Measurements from ENCODE around the gene NPAS4. TPM values are rescaled to one million over a fixed set of nuclear protein-coding genes. Genes with fewer than 3 reads are reported as not detected.

The NPAS4 gene
- total and polyA plus RNA-seq, 8 donors: 0.08 to 0.63 (median 0.14) TPM; not detected in 5

GRCh38 chr11:66407651-66408050 lies 13.2 kb upstream of the NPAS4 start:
- FAIRE-seq (no peak), ATAC-seq (no peak), DNase-seq (no peak)
- Histone ChIP-seq H3K27ac (no peak overlapping the region), H3K4me1 (peaks cover 0 to 4% (median 0%) of the 10 kb centered on the region in 3 donors), H3K4me3 (no peak overlapping the region), H3K36me3 (no peaks in the 10 kb centered on the region), H3K27me3 (peaks cover 0 to 5% (median 0%) of the 10 kb centered on the region in 4 donors), H3K9me3 (no peaks in the 10 kb centered on the region)
- 47 to 56% methylated on average over 5 of the region's 5 CpGs for WGBS, 2 donors
- no peak for TF ChIP-seq CTCF (IDR thresholded peaks at IDR 0.05)
- intact Hi-C loops (cut with DNase I): no loop called here

- Histone ChIP-seq H3K9me3 (no peaks in the 10 kb centered on the region), H3K27me3 (peaks cover 0 to 5% (median 0%) of the 10 kb centered on the region in 4 donors), H3K36me3 (no peaks in the 10 kb centered on the region), H3K4me3 (peak overlapping the region in 1 of 4 donors; percentile 28), H3K4me1 (peaks cover 0 to 4% (median 0%) of the 10 kb centered on the region in 3 donors), H3K27ac (no peak overlapping the region)
- ATAC-seq (peak; percentile 88 to 100 (median 96)), FAIRE-seq (no peak), DNase-seq (peak; percentile 72 to 98 (median 88))
- intact Hi-C loops (cut with DNase I): no loop called here
- 0 to 2% methylated on average over 47 to 63 of the region's 63 CpGs for WGBS, 2 donors
- TF ChIP-seq CTCF (IDR thresholded peaks at IDR 0.05): peak; percentile 100
These were observed 12.2 kb upstream of the NPAS4 start for GRCh38 chr11:66408488-66409214.

- Histone ChIP-seq H3K4me1 (peaks cover 0 to 4% (median 0%) of the 10 kb centered on the region in 3 donors), H3K9me3 (no peaks in the 10 kb centered on the region), H3K4me3 (peak overlapping the region in 1 of 4 donors; percentile 28), H3K27ac (no peak overlapping the region), H3K27me3 (peaks cover 0 to 5% (median 0%) of the 10 kb centered on the region in 4 donors), H3K36me3 (no peaks in the 10 kb centered on the region)
- no peak for FAIRE-seq
- DNase-seq: no peak
- ATAC-seq: peak in 1 of 4 donors; percentile 19
- 15 to 19% methylated on average over 14 to 15 of the region's 15 CpGs for WGBS, 2 donors
- no peak for TF ChIP-seq CTCF (IDR thresholded peaks at IDR 0.05)
- intact Hi-C loops (cut with DNase I): no loop called here
These were observed 11.6 kb upstream of the NPAS4 start for GRCh38 chr11:66409226-66409625.

GRCh38 chr11:66410191-66410590 lies 10.6 kb upstream of the NPAS4 start:
- Histone ChIP-seq H3K36me3 (no peaks in the 10 kb centered on the region), H3K4me3 (no peak overlapping the region), H3K27ac (no peak overlapping the region), H3K9me3 (no peaks in the 10 kb centered on the region), H3K27me3 (peaks cover 0 to 5% (median 0%) of the 10 kb centered on the region in 4 donors), H3K4me1 (peaks cover 0 to 4% (median 0%) of the 10 kb centered on the region in 3 donors)
- no peak for TF ChIP-seq CTCF (IDR thresholded peaks at IDR 0.05)
- intact Hi-C loops (cut with DNase I): loop anchor here in 2 of 3 donors (10.0 kb wide), 1 partner anchor 275 kb away; no protein-coding TSS in a partner anchor
- ATAC-seq (no peak), FAIRE-seq (no peak), DNase-seq (no peak)
- WGBS, 2 donors: 44 to 53% methylated on average over 12 of the region's 12 CpGs

GRCh38 chr11:66411323-66411722 lies 9.5 kb upstream of the NPAS4 start:
- no peak overlapping the region for H3K27ac ChIP-seq
- no peak overlapping the region for H3K4me3 ChIP-seq
- intact Hi-C loops (cut with DNase I): loop anchor here in 2 of 3 donors (10.0 kb wide), 1 partner anchor 273 kb away; no protein-coding TSS in a partner anchor
- no peaks in the 10 kb centered on the region for H3K9me3 ChIP-seq
- TF ChIP-seq CTCF (IDR thresholded peaks at IDR 0.05): no peak
- DNase-seq (no peak), FAIRE-seq (no peak), ATAC-seq (no peak)
- peaks cover 0 to 5% (median 0%) of the 10 kb centered on the region in 4 donors for H3K27me3 ChIP-seq
- H3K36me3 ChIP-seq: no peaks in the 10 kb centered on the region
- peaks cover 0 to 4% (median 0%) of the 10 kb centered on the region in 3 donors for H3K4me1 ChIP-seq
- 44 to 50% methylated on average over 4 of the region's 4 CpGs for WGBS, 2 donors

Measured in pancreas (tissue), 10 donors.